SK-N-SH treated with all-trans-retinoic acid at 6 μM for 48 hours (cell line): ENCODE results near the gene PSME4.

ENCODE experiments used
- RARB ChIP-seq: fragments of 250-450 bp; sonication (Bioruptor Pico); IDR thresholded peaks from 2 replicates; pipeline ENCODE4 v1.8.0; 2021; ENCODE audit warnings: mild to moderate bottlenecking, moderate library complexity
- SNAI2 ChIP-seq: fragments of 250-450 bp; sonication (Bioruptor Pico); IDR thresholded peaks from 2 replicates; pipeline ENCODE4 v1.5.0; 2020; ENCODE audit warnings: mild to moderate bottlenecking, moderate library complexity
- ZFP3 ChIP-seq: fragments of 250-450 bp; sonication (Bioruptor Pico); IDR thresholded peaks from 2 replicates; pipeline ENCODE4 v1.5.0; 2020; ENCODE audit warnings: mild to moderate bottlenecking, moderate library complexity
- ZNF70 ChIP-seq: fragments of 450-650 bp; formaldehyde crosslinking; IDR thresholded peaks from 2 replicates; pipeline ENCODE4 v1.5.0; 2020; ENCODE audit warnings: mild to moderate bottlenecking, moderate library complexity
- TF ChIP-seq, protein P1 (sequence below): fragments of 250-450 bp; sonication (Bioruptor Pico); IDR thresholded peaks from 2 replicates; pipeline ENCODE4 v1.5.0; 2020; ENCODE audit warnings: mild to moderate bottlenecking, moderate library complexity
- TF ChIP-seq, protein P2 (sequence below): fragments of 250-450 bp; sonication (Bioruptor Pico); IDR thresholded peaks from 2 replicates; pipeline ENCODE4 v1.8.0; 2020; ENCODE audit warnings: mild to moderate bottlenecking, moderate library complexity, borderline replicate concordance
- TF ChIP-seq, protein P3 (sequence below): fragments of 250-450 bp; sonication (Bioruptor Pico); IDR thresholded peaks from 2 replicates; pipeline ENCODE4 v1.8.0; 2021; ENCODE audit warnings: low read depth, mild to moderate bottlenecking, moderate library complexity, borderline replicate concordance
- TF ChIP-seq, protein P4 (sequence below): fragments of 250-450 bp; sonication (Bioruptor Pico); IDR thresholded peaks from 2 replicates; pipeline ENCODE4 v1.5.1; 2020; ENCODE audit warnings: low read depth, mild to moderate bottlenecking, moderate library complexity

DNA sequence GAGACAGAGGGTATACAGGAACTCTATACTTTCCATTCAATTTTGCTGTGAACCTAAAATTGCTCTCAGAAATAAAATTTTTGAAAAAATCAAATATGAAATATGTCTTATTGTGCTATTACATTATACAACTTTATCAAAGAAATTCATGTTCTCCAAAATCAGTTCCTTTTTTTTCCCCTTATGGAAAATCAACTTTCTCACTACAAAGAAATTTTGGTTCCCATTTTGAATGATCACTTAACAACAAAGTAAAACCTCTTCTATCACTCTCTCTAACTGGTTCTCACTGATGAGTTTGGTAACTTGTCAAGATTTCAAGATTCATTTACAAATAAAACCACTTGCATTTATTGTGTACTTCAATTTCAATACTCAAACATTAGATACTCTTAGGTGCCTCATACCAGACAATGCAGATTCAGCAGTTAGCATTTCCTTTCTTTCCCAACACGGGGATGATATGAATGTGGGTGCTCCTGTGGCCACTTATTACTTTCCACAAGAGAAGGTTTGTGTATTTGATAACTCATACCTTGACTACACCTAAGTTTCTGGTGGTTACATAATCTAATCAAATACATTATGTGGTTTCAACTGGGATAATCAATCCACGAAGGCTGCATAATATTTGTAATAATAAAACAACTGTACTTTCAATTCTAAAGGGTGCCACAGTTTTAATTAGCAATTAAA is 6.4 kb downstream of the PSME4 start:
- TF ChIP-seq, protein P1, sequence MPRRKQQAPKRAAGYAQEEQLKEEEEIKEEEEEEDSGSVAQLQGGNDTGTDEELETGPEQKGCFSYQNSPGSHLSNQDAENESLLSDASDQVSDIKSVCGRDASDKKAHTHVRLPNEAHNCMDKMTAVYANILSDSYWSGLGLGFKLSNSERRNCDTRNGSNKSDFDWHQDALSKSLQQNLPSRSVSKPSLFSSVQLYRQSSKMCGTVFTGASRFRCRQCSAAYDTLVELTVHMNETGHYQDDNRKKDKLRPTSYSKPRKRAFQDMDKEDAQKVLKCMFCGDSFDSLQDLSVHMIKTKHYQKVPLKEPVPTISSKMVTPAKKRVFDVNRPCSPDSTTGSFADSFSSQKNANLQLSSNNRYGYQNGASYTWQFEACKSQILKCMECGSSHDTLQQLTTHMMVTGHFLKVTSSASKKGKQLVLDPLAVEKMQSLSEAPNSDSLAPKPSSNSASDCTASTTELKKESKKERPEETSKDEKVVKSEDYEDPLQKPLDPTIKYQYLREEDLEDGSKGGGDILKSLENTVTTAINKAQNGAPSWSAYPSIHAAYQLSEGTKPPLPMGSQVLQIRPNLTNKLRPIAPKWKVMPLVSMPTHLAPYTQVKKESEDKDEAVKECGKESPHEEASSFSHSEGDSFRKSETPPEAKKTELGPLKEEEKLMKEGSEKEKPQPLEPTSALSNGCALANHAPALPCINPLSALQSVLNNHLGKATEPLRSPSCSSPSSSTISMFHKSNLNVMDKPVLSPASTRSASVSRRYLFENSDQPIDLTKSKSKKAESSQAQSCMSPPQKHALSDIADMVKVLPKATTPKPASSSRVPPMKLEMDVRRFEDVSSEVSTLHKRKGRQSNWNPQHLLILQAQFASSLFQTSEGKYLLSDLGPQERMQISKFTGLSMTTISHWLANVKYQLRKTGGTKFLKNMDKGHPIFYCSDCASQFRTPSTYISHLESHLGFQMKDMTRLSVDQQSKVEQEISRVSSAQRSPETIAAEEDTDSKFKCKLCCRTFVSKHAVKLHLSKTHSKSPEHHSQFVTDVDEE (CRISPR knock-in tag) = no peak
- TF ChIP-seq ZFP3 (CRISPR knock-in tag) = no peak
- TF ChIP-seq, protein P2, sequence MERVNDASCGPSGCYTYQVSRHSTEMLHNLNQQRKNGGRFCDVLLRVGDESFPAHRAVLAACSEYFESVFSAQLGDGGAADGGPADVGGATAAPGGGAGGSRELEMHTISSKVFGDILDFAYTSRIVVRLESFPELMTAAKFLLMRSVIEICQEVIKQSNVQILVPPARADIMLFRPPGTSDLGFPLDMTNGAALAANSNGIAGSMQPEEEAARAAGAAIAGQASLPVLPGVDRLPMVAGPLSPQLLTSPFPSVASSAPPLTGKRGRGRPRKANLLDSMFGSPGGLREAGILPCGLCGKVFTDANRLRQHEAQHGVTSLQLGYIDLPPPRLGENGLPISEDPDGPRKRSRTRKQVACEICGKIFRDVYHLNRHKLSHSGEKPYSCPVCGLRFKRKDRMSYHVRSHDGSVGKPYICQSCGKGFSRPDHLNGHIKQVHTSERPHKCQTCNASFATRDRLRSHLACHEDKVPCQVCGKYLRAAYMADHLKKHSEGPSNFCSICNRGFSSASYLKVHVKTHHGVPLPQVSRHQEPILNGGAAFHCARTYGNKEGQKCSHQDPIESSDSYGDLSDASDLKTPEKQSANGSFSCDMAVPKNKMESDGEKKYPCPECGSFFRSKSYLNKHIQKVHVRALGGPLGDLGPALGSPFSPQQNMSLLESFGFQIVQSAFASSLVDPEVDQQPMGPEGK (CRISPR knock-in tag) = no peak
- no peak for TF ChIP-seq ZNF70
- TF ChIP-seq, protein P3, sequence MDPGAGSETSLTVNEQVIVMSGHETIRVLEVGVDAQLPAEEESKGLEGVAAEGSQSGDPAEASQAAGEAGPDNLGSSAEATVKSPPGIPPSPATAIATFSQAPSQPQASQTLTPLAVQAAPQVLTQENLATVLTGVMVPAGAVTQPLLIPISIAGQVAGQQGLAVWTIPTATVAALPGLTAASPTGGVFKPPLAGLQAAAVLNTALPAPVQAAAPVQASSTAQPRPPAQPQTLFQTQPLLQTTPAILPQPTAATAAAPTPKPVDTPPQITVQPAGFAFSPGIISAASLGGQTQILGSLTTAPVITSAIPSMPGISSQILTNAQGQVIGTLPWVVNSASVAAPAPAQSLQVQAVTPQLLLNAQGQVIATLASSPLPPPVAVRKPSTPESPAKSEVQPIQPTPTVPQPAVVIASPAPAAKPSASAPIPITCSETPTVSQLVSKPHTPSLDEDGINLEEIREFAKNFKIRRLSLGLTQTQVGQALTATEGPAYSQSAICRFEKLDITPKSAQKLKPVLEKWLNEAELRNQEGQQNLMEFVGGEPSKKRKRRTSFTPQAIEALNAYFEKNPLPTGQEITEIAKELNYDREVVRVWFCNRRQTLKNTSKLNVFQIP (CRISPR knock-in tag) = no peak
- no peak for TF ChIP-seq SNAI2
- no peak for TF ChIP-seq RARB (CRISPR knock-in tag)
- TF ChIP-seq, protein P4, sequence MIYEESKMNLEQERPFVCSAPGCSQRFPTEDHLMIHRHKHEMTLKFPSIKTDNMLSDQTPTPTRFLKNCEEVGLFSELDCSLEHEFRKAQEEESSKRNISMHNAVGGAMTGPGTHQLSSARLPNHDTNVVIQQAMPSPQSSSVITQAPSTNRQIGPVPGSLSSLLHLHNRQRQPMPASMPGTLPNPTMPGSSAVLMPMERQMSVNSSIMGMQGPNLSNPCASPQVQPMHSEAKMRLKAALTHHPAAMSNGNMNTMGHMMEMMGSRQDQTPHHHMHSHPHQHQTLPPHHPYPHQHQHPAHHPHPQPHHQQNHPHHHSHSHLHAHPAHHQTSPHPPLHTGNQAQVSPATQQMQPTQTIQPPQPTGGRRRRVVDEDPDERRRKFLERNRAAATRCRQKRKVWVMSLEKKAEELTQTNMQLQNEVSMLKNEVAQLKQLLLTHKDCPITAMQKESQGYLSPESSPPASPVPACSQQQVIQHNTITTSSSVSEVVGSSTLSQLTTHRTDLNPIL (CRISPR knock-in tag) = no peak
